Fibroblast of mammary gland (primary cell): ENCODE measurements around the gene SCAMP2.

Source experiments
- DNase-seq: peaks from one replicate; pipeline ENCODE4 v3.0.0-alpha.2; 2010; ENCODE audit warnings: low read depth
- H3K4me3 ChIP-seq: 2 replicates; pipeline ENCODE4 v1.5.1; 2011; ENCODE audit warnings: low read depth, mild to moderate bottlenecking, low read length, moderate library complexity; ENCODE audit not compliant: control insufficient read depth
- CTCF ChIP-seq: conservative IDR thresholded peaks from 2 replicates; pipeline ENCODE4 v1.5.1; 2011; ENCODE audit warnings: low read depth, low read length, inconsistent platforms; ENCODE audit not compliant: control insufficient read depth, insufficient read depth

The SCAMP2 gene

DNA sequence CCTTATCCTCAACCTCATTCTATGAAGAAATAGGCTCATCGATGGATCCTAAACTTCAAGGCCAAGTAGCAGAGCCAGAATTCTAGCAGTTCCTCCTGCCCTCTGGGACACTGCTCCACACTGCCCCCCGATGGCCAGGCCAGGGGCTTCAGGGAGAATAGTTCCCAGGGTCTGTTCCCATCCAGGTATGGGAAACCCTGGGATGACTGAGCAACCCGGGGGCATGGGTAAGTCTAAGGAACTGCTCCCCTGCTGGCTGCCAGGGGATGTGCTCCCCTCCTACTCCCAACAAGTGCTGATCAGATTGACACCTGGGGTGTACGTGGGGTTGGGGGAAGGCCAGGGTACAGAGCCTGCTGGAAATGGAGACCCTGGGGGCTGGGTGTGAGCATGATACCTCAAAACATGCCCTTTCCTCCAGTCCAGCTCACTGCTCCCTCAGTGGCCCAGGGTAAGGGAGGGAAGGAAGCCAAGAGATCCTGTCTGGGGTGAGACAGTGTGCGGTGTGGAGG, 37.8 kb downstream of the SCAMP2 start:
- TF ChIP-seq CTCF = peak; percentile 90
- H3K4me3 ChIP-seq = no peak overlapping the region
- DNase-seq = peak; percentile 52

- no peak overlapping the region for H3K4me3 ChIP-seq
These were observed 39.6 kb downstream of the SCAMP2 start for GRCh38 chr15:74833376-74834107.

DNA sequence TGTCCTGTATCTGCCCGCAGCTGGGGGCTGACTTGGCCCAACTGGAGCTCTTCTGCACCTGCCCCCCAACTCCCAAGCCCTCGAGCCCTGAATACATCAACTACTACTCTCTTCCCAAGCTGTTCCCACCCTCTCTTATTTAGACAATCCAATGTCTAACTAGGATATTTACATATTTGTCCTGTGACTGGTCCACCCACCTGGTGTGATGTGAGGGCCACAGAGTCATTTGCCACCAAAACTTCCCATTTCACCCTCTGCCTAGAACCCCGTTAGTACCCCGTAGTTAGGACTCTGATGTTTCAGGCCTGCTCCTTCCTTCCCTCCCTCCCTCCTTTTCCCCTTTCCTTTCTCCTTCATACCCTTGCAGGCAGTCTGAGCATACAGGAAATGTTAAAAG, 40.3 kb downstream of the SCAMP2 start:
- H3K4me3 ChIP-seq = no peak overlapping the region
- TF ChIP-seq CTCF = no peak
- no peak for DNase-seq

More at GRCh38 chr15:74833376-74834107, 39.6 kb downstream of the SCAMP2 start:
- no peak for DNase-seq
- no peak for TF ChIP-seq CTCF

DNA sequence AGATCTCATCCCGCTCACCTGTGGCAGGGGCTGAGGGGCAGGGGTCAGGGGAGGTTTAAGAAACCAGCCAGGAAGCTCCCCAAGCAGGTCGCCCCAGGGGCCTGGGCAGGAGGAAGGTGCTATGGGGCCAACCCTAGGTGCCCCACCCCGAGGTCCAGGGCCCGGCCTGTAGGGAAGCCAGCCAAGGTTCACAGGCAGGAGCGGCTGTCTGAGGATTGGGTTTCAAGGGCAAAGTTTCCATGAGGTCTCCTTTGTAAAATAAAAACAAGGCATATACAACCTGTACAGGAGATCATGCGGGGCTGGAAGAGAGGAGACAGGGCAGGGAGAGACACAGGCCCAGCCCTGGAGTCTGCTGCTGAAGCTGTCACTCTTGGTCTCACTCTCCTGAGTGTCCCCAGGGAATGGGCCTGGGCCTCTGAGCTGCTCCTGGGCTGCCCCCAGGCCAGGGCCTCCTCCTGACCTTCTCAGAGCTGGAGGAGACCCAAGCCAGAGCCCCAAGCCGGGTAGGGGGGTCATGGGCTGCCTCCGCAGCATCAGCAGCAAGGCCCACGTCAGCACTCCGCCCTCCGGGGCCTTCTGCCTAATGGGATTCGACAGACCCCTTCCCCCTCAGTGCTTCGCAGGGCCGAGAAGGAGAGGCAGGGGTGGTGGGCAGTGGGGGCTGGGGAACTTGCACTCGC, 41.2 kb downstream of the SCAMP2 start:
- no peak for DNase-seq
- TF ChIP-seq CTCF = no peak
- no peak overlapping the region for H3K4me3 ChIP-seq

DNA sequence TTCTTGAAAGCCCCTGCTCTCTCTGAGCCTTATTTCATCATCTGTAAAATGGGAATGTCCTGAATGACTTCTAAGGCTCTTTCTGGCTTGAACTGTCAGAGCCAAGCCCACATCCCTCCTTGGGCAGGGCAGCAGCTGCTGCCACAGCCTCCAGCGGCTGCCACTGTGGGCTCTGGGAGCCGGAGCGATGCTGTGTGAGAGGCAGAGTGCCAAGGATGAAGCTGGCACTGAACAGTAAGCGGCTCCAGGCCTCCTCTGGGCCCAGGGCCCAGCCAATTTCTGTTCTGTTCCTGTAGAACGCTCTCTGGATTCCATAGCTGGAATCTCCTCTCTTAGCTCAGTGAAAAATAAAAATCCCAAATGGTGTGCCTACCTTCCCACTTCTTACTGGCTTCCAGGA, 42.3 kb downstream of the SCAMP2 start:
- no peak overlapping the region for H3K4me3 ChIP-seq
- DNase-seq = no peak
- no peak for TF ChIP-seq CTCF

DNA sequence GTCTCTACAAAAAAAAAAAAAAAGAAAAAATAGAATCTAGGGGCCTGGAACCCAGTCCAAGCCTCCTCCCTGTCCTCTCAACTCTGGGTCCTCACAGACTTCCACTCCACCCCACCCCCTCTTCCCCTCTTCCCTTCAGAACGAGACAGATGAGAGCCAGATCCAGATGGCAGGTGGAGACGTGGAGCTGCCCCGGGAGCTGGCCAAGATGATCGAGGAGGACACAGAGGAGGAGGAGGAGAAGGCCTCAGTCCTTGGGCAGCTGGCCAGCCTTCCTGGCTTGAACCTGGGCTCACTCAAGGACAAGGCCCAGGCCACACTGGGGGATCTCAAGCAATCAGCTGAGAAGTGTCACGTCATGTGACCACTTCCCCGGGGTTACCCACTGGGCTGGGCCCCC, 43.2 kb downstream of the SCAMP2 start:
- TF ChIP-seq CTCF = no peak
- H3K4me3 ChIP-seq = no peak overlapping the region
- no peak for DNase-seq

DNA sequence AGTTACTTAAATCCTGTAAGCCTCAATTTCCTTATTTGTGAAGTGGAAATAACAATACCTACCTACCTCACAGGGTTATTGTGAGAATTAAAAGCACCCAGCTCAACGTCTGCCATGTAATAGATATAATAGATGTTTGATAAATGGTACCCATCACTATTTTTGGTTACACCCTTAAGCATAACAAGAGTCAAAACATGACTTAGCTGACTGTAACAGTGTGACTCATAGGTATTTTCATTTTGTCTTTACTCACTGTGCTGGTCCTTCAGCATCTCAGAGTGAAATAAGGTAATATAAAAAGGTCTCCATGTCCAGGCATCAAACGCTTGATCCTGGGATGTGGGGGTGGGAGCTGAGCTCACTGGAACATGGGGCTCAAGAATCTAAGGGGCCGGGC, 43.7 kb downstream of the SCAMP2 start:
- peak; percentile 29 for DNase-seq
- TF ChIP-seq CTCF = no peak
- no peak overlapping the region for H3K4me3 ChIP-seq
